ENCODE measurements around the gene SPO11.

Gene SPO11

DNA sequence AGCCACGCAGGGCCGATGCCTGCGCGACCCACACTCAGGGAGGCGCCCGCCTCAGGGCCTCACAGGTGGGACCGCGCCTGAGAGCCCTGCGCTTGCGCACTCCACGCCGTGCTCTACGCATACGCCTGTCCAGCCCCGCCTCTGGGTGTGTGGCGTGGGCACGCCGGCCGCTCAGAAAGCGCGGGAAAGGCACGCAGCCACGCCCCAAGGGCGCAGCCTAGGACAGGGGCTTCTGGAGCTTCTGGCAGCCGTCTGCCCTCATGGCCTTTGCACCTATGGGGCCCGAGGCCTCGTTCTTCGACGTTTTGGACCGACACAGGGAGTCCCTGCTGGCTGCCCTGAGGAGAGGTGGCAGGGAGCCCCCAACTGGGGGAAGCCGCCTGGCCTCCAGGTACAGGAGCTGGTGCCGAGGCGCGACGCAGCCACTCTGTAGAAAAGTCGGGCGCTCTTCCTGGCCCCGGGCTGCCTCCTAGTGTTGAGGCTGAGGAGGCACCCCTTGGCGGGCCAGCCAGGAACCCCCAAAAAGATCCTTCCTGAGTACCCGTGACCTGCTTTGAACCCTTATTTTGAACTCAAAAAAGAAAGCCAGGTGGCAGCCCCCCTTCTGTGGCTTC, at the start of gene SPO11:
Gene SPO11 (plus strand): TSS at position 196 of the 614 bp plus-strand sequence. CDS start 65 bp downstream, at position 261.
- DNase-seq: no peak

- no peak for DNase-seq
Observed at GRCh38 chr20:57280221-57280620, 49.4 kb upstream of the SPO11 start.

DNA sequence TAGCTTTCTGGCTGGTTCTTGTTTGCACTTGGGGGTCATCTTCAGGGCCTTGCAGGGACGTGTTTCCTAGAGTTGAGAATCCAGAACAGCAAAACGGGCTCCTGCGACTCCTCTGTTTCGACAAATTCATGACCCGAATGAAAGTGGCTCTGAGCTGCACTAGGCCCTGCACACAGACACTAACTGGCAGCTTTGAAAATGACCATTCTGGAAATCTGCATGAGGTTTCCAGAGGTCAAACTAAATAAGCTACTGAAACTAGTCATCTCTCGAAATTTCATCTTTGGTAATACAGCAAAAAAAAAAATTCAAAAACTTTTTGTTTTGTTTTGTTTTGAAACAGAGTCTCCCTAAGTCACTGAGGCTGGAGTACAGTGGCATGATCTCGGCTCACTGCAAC, 47.7 kb upstream of the SPO11 start:
- DNase-seq: no peak

DNA sequence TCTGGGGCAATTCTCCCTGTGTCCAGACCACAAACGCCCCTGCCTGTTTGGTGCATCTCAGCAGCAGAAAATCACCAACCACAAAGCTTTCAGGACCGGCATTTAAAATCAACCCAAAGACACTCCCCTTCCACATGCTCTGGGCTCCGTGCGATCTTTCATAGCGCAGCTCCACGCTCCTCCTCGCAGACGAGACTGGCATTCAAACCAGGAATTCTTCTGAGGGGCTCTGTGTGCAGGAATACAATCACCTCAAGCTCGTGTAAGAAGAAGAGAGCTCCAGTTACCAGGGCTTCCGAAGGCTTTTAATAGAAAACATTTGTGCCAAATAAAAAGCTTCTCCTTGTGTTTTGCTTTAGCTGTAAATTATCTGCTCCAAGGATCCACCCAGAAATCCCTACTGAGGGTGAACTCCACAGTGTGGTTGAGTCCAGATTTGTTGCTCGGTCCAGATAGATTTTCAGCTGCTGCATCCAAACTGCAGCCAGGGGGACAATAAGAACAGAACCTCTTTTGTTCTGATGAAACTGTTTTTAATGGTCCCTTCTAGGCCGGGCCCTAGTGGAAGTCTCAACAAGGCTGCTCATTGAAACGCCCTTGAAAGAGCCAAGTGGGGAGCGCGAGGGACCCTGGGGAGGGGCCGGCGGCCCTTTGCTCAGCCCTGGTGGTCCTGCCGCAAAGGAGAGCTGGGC, 46.8 kb upstream of the SPO11 start:
- no peak for DNase-seq

DNA sequence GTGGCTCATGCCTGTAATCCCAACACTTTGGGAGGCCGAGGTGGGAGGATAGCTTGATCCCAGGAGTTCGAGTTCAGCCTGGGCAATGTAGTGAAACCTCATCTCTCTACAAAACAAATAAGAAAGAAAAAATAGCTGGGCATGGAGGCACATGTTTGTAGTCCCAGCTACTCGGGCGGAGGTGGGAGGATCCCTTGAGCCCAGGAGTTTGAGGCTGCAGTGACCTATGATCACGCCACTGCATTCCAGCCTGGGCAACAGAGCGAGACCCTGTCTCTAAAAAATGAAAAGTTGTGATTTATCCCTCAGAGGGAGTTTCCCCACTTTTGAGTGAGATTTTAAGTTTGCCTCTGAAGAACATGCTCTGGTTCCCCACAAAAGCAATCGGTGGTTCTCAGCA, 45.7 kb upstream of the SPO11 start:
- no peak for DNase-seq

DNA sequence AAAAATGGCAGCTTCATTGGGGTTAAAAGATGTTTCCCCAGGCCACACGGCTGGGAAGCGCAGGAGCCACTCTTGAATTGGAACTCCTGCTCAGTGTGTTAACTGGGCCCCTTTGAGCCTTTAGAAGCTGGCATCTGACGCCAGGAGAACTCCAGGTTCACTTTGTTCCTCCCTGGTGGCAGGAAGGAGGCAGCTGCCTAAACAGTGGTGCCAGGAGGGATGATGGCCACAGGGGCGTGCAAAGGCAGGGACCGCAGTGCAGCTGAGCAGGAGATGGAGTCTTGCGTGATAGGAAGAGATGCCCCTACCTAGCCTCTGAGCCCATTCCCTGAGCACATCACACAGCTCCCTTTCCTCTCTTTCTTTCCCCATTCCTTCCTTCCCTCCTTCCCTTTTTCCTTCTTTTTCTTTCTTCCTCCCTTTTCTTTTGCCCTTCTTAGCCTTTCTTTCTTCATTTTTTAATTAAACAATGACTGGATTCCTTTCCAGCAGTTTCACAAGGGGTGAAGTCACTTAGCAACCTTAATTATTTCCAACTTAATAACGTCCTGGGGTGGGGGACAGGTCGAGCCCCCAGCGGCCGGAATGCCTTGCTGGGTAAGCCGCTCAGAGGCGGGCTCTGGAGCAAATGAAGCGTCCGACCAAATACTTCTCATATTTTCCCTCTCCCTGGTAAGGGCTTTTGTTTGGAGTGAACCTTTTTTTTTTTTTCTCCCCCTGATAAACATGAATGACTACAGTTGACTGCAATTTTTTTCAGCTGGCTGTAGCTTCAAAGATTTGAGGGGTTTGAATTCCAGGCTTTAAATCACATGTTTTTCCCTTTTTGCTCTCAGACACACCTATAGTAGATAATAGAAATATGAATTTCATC, 42.4 kb upstream of the SPO11 start:
- DNase-seq: no peak

- no peak for DNase-seq
Observed at GRCh38 chr20:57287901-57288300, 41.7 kb upstream of the SPO11 start.

DNA sequence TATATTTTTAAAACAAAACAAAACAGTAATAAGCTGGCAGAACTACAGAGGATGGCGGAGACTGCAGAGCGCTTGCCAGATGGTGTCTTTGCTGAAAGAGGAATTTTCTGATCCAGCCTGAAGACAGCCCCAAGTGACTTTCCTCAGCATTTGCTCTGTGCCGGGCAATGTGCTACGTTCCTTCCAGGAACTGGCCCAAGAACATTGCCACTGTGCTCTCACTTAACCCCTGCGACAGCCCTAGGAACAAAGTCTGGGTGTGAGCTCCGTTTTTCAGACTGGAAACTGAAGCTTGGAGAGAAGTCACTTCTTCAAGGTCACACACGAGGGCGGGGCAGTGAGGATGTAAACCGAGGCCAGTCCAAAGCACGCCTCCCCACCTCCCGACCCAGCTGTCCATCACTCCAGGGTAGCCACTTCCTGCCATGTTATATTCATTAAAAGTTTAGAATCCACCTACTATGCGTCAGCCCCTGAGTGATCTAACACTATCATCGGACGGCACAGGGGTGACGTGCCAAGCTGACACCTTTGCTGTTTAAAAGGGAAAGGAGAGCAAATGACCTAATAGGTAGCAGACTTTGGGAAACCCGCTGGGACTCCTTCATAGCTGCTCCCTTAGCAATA, 40.8 kb upstream of the SPO11 start:
- no peak for DNase-seq

DNA sequence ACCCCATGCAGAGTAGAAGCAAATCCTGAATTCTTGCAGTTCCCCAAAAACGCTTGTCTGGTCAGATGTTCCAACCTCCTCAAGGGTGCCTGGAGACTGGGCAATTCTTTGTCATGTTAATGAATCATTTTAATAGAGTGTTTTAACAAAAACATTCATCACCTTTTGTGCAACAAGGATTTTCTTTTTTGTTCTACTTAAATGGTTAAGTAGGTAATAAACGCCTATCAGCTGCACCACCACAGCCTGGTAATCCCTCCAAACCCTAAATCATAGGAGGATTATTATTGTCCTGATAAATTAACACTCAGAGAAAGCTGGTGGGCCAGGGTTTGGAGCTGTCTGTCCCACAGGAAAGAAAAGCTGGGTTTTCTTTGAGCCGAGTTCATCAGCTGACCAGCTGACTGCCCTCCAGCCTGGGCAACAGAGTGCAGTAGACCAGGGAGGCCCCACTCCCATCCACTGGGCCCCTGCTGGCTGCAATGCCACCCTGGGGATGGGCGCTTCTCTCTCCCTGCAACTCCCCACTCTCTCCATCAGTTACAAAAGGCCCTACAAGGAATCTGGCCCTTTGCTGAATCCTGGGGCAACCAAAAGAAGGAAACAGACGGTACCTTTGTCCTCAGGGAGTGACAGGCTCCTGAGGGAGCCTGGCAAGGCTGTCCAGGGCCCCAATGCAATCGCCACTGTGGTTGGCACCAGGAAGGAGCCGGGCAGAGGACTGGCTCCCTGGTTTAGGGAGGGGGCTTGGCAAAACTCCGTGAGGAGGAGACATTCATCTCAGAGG, 40.0 kb upstream of the SPO11 start:
- no peak for DNase-seq

- no peak for DNase-seq
Observed at GRCh38 chr20:57290178-57290484, 39.5 kb upstream of the SPO11 start.

DNA sequence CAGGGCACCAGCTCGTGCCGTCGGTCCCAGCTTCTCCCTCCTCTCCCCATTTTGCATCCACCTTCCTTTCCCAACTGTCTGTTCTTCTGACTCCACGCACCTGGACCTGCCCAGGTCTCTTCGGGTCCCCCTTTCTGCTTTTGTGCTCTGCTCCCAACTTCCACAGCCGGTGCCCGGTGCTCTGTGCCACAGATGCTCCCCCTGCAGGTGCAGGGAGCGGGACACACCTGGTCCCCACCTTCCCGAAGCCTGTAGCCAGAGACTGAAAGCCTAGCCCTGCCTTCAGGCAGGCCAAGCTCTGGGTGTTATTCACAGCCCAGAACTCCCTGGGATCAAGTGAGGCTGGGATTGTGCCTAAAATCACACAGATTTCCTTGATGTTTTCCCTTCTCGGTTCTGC, 38.6 kb upstream of the SPO11 start:
- DNase-seq: no peak

DNA sequence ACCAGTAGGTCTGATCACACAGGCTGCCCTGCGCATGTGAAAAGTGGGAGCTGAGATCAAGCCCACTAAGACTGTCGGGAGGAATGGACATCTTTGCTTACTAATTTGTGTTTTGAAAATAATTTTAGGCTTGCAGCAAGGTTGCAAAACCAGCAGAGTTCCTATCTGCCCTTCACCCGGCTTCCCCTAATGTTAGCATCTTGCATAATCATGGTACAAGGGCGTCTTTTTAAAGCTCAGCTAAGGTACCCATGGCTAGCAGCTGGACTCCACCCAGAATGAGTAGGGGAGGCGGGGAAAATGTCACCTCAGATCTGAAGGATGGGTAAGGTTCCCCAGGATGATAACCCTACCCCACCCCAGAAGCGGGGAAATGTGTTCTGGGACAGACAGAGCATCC, 37.9 kb upstream of the SPO11 start:
- DNase-seq: no peak

DNA sequence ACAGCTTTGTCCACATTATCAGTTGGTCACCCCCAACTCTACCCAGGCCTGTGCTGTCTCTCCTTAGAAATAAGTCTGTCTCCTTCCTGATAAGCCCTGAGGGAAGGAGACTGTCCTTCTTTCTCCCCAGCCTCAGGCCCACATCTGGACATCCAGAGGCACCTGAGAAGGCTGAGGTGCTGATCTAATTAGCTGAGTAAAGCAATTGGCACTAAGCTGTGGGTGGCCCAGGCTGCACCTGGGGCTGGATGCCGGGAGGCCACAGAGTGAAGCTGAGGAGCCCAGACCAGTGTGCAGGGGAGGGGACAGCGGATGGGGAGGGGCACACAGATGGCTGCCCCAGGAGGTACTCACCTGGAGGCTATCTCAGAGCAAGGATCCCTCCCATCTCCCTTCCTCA, 37.0 kb upstream of the SPO11 start:
- no peak for DNase-seq

DNA sequence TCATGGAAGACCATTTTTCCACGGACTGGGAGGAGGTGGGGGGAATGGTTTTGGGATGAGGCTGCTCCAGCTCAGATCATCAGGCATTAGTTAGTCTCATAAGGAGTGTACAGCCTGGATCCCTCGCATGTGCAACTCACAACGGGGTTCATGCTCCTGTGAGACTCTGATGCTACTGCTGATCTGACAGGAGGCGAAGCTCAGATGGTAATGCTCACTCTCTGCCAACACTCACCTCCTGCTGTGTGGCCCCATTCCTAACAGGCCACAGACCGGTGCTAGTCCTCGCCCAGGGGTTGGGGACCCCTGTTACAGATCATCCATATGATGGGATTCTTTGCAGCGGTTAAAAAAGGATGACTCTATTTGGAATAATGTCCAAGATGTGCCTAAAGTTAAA, 35.6 kb upstream of the SPO11 start:
- DNase-seq: no peak

- no peak for DNase-seq
Observed at GRCh38 chr20:57294550-57294949, 35.1 kb upstream of the SPO11 start.

DNA sequence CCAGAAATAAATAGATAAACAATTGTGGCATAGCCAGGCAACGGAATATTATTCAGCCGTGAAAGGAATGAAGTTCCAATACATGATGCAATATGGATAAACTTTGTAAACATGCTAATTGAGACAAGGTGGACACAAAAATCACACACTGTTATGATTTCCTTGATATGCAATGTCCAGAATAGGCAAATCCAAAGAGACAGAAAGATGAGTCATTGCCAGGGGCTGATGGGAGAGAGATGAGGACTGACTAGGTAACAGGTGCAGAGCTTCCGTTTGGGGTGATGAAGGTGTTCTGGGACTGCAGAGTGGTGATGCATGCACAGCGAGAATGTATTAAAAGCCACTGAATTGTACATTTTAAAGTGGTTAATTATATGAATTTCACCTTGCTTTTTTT, 31.1 kb upstream of the SPO11 start:
- DNase-seq: no peak

DNA sequence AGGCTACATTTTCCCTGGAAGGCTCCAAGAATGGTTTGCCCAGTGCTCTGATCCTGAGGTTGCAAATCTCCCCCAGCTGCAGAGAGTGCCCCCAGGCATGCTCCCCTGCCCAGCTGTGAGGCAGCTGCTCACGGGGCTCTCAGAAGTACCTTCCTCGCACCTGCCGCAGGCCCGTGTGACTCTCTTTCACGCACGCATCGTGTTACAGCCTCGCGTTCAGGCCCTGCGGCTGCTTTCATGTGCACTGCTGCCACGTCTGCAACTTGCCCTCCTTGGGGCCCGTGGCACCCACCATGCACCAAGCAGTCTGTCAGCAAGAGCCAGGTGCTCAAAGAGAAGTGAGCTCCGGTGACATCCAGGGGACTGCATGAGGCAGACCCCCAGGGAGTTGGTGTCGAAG, 28.6 kb upstream of the SPO11 start:
- DNase-seq: no peak

- no peak for DNase-seq
Observed at GRCh38 chr20:57306747-57307146, 22.9 kb upstream of the SPO11 start.

- DNase-seq: no peak
Observed at GRCh38 chr20:57308451-57309271, 20.9 kb upstream of the SPO11 start.

GRCh38 chr20:57309544-57310115, 20.0 kb upstream of the SPO11 start:
- DNase-seq: no peak

DNA sequence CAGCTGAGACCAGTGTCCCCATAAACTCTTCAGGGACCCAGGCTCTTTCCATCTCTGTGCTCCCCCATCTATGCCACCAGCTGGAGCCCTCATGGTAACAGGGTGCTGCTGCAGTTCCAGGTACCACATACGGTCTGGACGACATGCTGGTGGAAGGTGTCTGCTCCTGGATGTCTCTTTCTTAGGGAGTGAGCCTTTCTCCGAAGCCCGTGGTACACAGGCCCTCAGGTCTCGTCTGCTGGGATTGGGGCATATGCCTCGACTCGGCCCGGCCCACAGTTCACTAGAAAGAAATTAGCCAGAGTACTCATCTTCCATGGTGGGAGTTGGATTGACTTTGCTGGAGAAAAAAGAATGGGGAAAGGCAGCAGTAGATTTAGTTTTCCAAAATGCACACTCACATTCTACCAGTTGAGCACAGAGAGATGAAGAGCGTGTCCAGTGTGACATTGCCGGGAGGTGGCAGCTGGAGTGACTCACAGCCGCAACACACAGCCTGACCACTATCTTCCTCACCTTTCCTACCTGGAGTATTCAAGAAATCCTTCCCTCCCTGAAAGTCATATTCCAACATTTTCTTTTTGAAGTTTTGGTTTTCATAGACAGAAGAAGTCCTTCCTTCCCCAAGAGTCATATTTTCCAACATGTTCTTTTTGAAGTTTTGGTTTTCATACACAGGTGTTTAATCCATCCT, 18.6 kb upstream of the SPO11 start:
- DNase-seq: no peak
